ENCODE results near the gene HSPB6. TPM values are rescaled to one million over a fixed set of nuclear protein-coding genes. Genes with fewer than 3 reads are reported as not detected.

HSPB6 gene
- total RNA-seq, 2 donors from 2014 or later = 0.33 to 0.90 TPM

DNA sequence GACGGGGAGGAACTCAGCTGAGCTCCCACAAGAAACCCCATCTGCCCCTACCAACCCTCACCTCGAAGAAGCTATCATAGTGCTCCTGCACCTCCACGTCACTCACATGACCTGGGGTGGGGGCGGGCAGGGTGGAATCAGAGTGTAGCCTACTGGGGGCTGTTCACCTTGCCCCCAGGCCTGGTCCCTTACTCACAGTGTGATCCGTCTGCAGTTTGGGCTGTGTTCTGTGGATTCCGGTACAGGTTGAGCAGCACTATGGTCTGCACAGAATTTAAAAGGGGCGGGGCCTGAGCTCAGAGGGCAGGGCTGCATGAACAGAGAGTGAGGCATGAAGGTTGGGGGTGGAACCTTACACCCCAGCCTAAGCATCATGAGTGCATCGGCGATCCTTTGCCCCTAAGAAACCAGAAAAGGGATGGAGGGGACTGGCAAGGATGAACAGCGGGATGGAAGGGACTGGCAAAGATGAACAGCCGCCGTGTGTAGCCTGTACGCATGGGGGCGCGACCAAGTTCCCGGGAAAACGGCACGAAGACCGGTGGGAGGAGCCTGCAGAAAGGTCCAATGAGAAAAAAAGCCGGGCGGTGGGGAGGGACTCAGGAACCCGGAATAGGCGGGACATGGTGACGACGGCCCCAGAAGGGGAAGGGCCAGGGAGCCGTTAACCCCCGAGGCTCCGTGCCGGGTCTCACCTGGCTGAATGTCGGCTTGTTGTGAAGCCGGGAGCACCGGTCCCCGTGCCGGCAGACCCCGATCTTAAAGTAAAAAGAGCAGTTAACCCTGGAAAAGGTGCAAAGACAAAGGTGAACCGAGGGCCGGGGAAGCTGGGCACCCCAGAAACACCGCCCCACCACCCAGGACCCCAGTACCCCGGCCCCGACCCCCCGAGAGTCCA, 12.2 kb downstream of the HSPB6 start:
- Histone ChIP-seq H3K27me3 (ENCODE audit: control insufficient read depth, insufficient read depth, low read length, poor library complexity, severe bottlenecking) (no peaks in the 10 kb centered on the region), H3K9me3 (ENCODE audit: control insufficient read depth, low read length) (no peaks in the 10 kb centered on the region), H3K9ac (ENCODE audit: extremely low read depth, low read length, poor library complexity, severe bottlenecking) (peak overlapping the region; percentile 99), H3K4me1 (ENCODE audit: control insufficient read depth, insufficient read depth, low read length) (no peaks in the 10 kb centered on the region), H3K27ac (ENCODE audit: low read depth, low read length) (peak overlapping the region; percentile 99), H3K36me3 (ENCODE audit: control insufficient read depth, insufficient read depth, low read length) (peaks cover 3% of the 10 kb centered on the region), H3K4me3 (ENCODE audit: low read length) (peak overlapping the region; percentile 98)
- 6 to 10% methylated on average over 30 to 41 of the region's 41 CpGs for WGBS, 2 experiments (ENCODE audit: insufficient coverage in 1 of 2, insufficient read length in 1 of 2)
- TF ChIP-seq, protein P1, sequence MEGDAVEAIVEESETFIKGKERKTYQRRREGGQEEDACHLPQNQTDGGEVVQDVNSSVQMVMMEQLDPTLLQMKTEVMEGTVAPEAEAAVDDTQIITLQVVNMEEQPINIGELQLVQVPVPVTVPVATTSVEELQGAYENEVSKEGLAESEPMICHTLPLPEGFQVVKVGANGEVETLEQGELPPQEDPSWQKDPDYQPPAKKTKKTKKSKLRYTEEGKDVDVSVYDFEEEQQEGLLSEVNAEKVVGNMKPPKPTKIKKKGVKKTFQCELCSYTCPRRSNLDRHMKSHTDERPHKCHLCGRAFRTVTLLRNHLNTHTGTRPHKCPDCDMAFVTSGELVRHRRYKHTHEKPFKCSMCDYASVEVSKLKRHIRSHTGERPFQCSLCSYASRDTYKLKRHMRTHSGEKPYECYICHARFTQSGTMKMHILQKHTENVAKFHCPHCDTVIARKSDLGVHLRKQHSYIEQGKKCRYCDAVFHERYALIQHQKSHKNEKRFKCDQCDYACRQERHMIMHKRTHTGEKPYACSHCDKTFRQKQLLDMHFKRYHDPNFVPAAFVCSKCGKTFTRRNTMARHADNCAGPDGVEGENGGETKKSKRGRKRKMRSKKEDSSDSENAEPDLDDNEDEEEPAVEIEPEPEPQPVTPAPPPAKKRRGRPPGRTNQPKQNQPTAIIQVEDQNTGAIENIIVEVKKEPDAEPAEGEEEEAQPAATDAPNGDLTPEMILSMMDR (conservative IDR thresholded peaks at IDR 0.05) = peak; percentile 65
- DNase-seq = peak; percentile 98
- no peaks in the 10 kb centered on the region for H3K27me3 Mint-ChIP-seq (ENCODE audit: insufficient read depth)
- H3K4me3 Mint-ChIP-seq = peak overlapping the region; percentile 82
- peaks cover 10% of the 10 kb centered on the region for H3K4me1 Mint-ChIP-seq
- H3K27ac Mint-ChIP-seq = peak overlapping the region; percentile 100
- H3K36me3 Mint-ChIP-seq (ENCODE audit: low read depth) = peaks cover 9% of the 10 kb centered on the region
- H3K9me3 Mint-ChIP-seq = no peaks in the 10 kb centered on the region

DNA sequence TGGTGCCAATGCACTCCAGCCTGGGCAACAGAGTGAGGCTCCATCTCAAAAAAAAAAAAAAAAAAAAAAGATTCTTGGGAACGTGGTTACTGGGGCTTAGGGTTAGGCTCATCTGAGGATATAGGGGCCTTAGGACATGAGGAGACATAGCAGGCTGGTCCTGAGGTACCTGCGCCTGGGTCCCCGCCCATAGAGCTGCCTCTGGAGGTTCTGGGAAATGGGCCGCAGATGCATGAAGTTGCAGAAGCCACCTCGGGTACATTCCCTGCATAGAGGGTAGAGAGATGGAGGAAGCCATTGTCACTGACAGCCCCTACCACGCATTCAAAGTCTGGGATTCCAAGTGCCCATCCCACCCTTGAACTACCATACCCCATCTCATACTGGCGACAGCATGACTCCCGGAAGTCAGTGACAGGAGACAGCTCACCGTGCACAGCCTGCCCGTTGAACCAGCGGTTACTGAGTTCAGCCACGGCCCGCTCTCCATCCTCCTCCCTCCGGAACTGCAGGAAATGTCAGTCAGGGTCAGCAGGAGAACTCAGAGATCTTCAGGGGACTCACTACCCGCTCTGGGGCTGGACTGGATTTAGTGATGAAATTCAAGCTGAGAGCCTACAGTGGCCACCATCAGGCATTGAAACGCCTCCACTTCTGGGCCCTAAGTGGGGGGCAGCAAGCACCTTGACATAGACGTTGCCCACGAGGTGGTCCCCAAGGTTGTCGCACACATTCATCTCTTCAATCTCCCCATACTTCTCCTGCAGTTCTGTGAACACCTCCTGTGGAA, 13.0 kb downstream of the HSPB6 start:
- Histone ChIP-seq H3K36me3 (ENCODE audit: control insufficient read depth, insufficient read depth, low read length) (peaks cover 9% of the 10 kb centered on the region), H3K4me3 (ENCODE audit: low read length) (peak overlapping the region; percentile 98), H3K4me1 (ENCODE audit: control insufficient read depth, insufficient read depth, low read length) (no peaks in the 10 kb centered on the region), H3K27ac (ENCODE audit: low read depth, low read length) (no peak overlapping the region), H3K9me3 (ENCODE audit: control insufficient read depth, low read length) (no peaks in the 10 kb centered on the region), H3K9ac (ENCODE audit: extremely low read depth, low read length, poor library complexity, severe bottlenecking) (no peak overlapping the region), H3K27me3 (ENCODE audit: control insufficient read depth, insufficient read depth, low read length, poor library complexity, severe bottlenecking) (no peaks in the 10 kb centered on the region)
- no peak for DNase-seq
- TF ChIP-seq, protein P1 (conservative IDR thresholded peaks at IDR 0.05) = no peak
- Mint-ChIP-seq H3K4me1 (peaks cover 7% of the 10 kb centered on the region), H3K27ac (peak overlapping the region; percentile 100), H3K9me3 (no peaks in the 10 kb centered on the region), H3K4me3 (peak overlapping the region; percentile 82), H3K27me3 (ENCODE audit: insufficient read depth) (no peaks in the 10 kb centered on the region), H3K36me3 (ENCODE audit: low read depth) (peaks cover 9% of the 10 kb centered on the region)
- 93% methylated on average over 16 to 19 of the region's 19 CpGs for WGBS, 2 experiments (ENCODE audit: insufficient coverage in 1 of 2, insufficient read length in 1 of 2)

DNA sequence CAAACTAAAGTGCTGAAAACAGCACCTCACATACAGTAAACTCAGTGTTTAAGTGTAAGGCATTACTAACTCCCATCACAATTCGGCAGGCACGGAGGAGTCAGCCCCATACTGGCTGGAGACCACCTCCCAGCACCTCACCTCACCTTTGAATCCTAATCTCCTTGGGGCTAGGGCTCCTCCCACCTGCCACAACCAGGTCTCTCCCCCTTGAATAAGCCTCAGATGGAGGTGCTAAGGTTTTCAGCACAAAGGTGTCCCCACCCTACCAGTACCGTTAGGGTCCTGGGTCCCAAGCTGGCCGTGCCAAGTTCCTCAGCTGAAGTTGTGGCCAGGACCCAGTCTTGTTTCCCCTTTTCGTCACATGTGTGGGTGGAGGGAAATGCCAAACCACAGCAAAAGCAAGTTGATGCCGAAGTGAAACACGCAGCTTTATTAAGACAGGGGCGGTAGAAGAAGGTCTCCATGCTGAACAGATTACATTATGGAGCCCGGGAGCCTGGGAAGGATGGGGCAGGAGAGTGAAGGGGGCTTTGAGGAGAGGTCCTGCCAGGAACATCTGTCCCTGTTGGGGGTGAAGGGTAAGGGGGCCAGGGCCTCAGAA, 14.6 kb downstream of the HSPB6 start, which contains the start of gene IGFLR1:
Gene IGFLR1, minus strand, starts transcription at position 332 of the 604 bp plus-strand sequence. CDS start 1,272 bp downstream, outside the sequence.
- no peak within 1 kb of the TSS for H3K27ac ChIP-seq (ENCODE audit: low read depth, low read length)
- WGBS, 2 experiments (ENCODE audit: insufficient coverage in 1 of 2, insufficient read length in 1 of 2) = 93 to 95% methylated on average over 8 to 9 of the region's 9 CpGs
- H3K9ac ChIP-seq (ENCODE audit: extremely low read depth, low read length, poor library complexity, severe bottlenecking) = peak within 1 kb of the TSS; percentile 74

More for the DNA sequence above, 14.6 kb downstream of the HSPB6 start, which contains the start of gene IGFLR1:
- H3K9me3 Mint-ChIP-seq = no peaks in the 10 kb centered on the region
- H3K27me3 Mint-ChIP-seq (ENCODE audit: insufficient read depth) = no peaks in the 10 kb centered on the region
- no peak for DNase-seq
- H3K36me3 Mint-ChIP-seq (ENCODE audit: low read depth) = peaks cover 23% of the 10 kb centered on the region
- H3K27ac Mint-ChIP-seq = peak within 1 kb of the TSS; percentile 50
- Histone ChIP-seq H3K4me3 (ENCODE audit: low read length) (peak within 1 kb of the TSS; percentile 87), H3K27me3 (ENCODE audit: control insufficient read depth, insufficient read depth, low read length, poor library complexity, severe bottlenecking) (no peaks in the 10 kb centered on the region), H3K4me1 (ENCODE audit: control insufficient read depth, insufficient read depth, low read length) (no peaks in the 10 kb centered on the region), H3K9me3 (ENCODE audit: control insufficient read depth, low read length) (no peaks in the 10 kb centered on the region), H3K36me3 (ENCODE audit: control insufficient read depth, insufficient read depth, low read length) (peaks cover 21% of the 10 kb centered on the region)
- H3K4me1 Mint-ChIP-seq = peaks cover 7% of the 10 kb centered on the region
- TF ChIP-seq, protein P1 (conservative IDR thresholded peaks at IDR 0.05) = no peak
- H3K4me3 Mint-ChIP-seq = peak within 1 kb of the TSS; percentile 66

Data from endodermal cell (in vitro differentiated cells).